NCI-H1048 (cell line): ENCODE data around the gene ARSI.

ENCODE experiments used
- DNase-seq: peaks from one replicate; lab custom pipeline; 2025; lab: John Stamatoyannopoulos, UW

Gene ARSI

GRCh38 chr5:150293091-150293941, 9.4 kb downstream of the ARSI start:
- no peak for DNase-seq

- DNase-seq, result no peak
These were observed 11.0 kb downstream of the ARSI start for GRCh38 chr5:150291388-150292385.

DNA sequence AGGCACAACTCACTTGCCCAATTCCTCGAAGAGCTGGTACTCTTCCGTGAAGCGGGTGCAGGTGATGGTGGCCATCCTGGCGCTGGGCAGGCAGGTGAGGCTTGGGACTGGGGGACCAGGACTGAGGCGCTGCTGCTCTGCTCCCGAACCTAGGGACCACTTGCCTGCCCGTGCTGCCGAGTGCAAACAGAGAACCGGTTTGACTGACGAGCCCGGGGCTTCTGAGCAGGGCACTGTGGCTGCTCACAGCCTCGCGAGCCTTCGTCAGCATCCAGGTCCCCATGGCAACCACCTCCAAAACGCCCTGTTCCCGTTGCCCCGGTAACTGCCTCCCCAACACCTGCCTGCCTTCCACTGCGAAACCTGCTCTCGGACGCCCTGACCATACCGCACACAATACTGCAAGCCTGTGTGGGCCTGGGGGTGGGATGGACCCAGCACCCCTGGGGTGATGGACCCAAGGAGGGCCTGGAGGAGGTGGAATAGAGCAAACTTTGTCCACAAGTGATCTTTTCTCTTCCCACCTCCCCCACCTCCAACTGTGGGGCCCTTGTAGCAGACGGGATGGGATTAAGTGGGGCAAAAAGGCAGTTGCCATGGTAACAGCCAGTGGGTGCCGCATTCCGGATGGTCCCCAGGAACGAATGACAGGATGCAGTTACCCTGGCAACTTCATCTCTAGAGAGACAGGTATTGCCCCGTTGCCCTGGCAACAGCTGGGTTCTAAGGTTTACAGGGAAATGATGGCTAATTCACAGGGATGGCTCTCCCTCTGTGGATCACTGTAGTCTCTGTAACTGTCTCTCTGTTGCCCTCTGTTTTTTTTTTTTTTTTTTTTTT, 12.9 kb downstream of the ARSI start, which contains the start of gene CAMK2A:
Gene CAMK2A (minus strand): TSS at position 223 of the 840 bp plus-strand sequence. CDS start 148 bp downstream, at position 75.
- DNase-seq, result no peak

DNA sequence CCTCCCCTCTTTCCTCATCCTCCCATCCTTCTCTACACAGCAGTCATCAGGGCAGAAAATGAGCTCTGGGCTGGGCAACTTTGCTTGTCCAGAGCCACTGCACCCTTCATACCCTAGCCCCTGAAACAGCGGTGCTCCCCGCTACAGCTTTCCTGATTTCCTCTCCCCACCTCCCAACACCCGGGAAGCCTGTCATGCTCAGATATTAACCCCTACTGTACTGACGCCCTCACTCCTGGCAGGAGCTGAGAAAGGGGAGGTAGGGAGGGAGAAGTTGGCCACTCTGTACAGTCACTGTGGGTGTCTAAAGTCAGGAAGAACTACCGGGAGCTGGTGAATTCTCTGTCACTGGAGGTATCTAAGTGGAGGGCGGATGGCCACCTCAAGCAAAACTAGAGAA, 13.9 kb downstream of the ARSI start:
- no peak for DNase-seq

- DNase-seq, result no peak
These were observed 14.3 kb downstream of the ARSI start for GRCh38 chr5:150288361-150288760.

GRCh38 chr5:150286820-150287219, 15.9 kb downstream of the ARSI start:
- DNase-seq, result no peak

DNA sequence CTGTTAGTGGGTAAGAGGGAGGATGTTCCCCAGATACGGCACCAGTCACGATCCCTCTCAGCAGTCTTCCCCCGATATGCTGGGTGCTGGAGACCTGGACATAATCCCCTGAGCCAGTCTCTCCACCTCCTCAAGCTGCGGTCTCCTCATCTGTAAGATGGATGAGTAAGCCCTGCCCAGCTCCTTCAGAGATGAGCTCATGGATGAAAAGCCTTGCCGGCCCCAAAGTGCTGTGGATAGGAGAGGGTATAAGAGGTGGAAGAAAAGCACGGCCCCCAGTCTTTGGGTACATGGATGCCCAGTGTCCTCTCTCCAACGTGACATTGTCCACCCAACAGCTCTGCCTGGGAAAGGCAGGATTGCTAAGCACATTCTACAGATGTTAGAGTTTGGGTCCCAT, 17.6 kb downstream of the ARSI start:
- no peak for DNase-seq

GRCh38 chr5:150284311-150284710, 18.4 kb downstream of the ARSI start:
- DNase-seq, result no peak

- no peak for DNase-seq
These were observed 18.8 kb downstream of the ARSI start for GRCh38 chr5:150283904-150284303.

GRCh38 chr5:150281987-150282386, 20.7 kb downstream of the ARSI start:
- DNase-seq, result no peak

GRCh38 chr5:150279330-150280020, 23.2 kb downstream of the ARSI start:
- no peak for DNase-seq

DNA sequence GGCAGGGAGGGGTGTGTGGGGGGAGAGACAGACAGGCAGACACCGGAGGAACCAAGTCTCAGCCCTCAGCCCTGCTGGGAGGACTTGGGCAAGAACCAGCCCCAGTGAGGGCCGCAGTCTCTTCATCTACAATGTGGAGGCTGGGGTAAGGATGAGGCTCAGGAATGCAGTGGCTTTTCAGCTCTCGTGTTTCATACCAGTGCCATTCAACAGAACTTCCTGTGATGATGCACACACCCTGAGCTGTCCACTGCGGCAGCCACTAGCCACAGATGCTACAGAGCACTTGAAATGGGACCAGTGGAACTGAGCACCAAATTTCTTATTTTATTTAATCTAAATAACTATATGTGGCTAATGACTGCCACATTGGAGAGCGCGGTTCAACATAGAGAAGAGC, 23.8 kb downstream of the ARSI start:
- DNase-seq, result no peak

GRCh38 chr5:150278046-150278730, 24.5 kb downstream of the ARSI start:
- DNase-seq, result no peak

GRCh38 chr5:150277043-150277442, 25.7 kb downstream of the ARSI start:
- no peak for DNase-seq

GRCh38 chr5:150274811-150275210, 27.9 kb downstream of the ARSI start:
- no peak for DNase-seq

DNA sequence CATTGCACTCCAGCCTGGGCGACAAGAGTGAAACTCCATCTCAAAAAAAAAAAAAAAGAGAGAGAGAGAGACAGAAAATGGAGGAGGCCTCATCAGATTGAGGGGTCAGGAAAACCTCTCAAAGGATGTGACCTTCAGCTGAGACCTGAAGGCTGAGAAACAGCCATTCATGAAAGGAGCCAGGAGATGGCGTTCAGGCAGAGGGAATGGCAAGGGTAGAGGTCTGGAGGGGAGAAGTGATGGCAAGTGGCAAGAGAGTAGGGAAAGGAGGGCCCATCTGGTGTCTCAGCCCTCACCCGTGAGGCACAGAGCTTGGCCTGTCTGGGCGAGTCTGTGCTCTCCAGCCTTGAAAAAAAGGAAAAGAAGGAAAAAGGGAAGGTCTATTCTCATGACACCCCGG, 30.2 kb downstream of the ARSI start:
- DNase-seq, result no peak

GRCh38 chr5:150271923-150272322, 30.8 kb downstream of the ARSI start:
- DNase-seq, result no peak

DNA sequence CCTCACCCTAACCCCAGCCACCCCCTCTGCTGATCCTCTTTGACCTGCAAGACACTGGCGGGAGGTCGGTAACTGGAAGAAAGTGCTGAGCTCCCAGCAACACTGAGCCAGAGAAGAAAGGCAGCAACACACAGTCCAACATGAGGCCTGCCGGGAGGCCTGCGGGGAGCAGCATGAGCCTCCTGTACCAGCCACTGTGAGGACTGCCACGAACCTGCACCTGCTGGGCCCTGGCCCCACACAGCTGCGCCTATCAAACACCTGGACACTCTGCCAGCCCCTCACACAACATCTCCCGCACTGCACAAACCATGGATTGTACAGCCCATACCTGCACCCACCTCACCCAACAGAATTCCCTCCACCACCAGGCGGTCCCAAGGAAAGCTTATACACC, 31.4 kb downstream of the ARSI start:
- DNase-seq, result no peak

GRCh38 chr5:150270541-150271295, 32.0 kb downstream of the ARSI start:
- DNase-seq, result no peak

- no peak for DNase-seq
These were observed 35.8 kb downstream of the ARSI start for GRCh38 chr5:150266871-150267291.
